CD4-positive, alpha-beta T cell treated with Interferon gamma for 1 hour (primary cell): Measurements from ENCODE around the gene SMIM14.
"Not testable (repeated sequence)": the region's sequence is repeated elsewhere in the genome, so short reads cannot be mapped to it uniquely, and the experiment has no call there.

Source experiments
- DNase-seq: peaks from one replicate; pipeline ENCODE4 v3.0.0-alpha.2; 2020

Gene SMIM14

DNA sequence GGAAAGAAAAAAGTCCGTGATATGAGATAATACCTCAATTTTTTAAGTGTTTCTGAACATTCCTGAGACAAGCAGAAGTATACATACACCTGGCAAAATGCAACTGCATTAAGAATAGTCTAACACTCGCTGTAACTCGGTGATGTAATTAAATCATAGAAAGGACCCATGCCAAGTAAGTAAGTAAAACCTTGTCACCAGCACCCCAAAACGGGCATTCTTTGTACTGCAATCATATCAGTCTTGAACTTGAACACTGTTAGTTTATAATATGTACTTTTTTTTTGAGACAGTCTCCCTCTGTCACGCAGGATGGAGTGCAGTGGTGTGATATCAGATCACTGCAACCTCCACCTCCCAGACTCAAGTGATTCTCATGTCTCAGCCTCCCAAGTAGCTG is 47.4 kb downstream of the SMIM14 start:
- DNase-seq: no peak

DNA sequence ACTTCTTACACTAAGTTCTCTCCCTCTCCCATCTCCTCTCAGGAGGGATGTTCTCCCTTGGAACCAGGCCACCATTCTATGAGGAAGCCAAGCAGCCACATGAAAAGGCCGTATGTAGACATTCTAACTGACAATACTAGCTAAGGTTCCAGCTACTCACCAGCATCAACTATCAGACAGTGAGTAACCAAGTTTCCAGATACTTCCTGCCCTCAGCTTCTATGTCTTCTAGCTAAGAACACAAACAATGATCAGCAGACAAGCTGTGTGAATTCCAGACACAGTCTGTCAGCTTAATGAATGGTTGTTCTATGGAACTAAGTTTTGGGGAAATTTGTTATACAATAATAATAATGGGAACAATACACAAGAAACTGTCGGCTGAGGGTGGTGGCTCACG is 50.8 kb downstream of the SMIM14 start:
- no peak for DNase-seq

DNA sequence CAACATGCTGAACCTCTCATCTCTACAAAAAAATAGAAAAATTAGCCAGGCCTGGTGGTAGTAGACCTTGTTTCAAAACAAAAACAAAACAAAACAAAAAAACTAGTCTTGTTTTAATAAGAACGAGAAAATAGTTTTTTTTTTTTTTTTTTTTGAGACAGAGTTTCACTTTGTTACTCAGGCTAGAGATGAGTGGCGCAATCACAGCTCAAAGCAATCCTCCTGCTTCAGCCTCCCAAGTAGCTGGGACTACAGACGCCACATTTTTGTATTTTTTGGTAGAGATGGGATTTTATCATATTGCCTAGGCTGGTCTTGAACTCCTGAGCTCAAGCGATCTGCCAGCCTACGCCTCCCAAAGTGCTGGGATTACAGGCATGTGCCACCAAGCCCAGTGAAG is 63.7 kb downstream of the SMIM14 start:
- no peak for DNase-seq

DNA sequence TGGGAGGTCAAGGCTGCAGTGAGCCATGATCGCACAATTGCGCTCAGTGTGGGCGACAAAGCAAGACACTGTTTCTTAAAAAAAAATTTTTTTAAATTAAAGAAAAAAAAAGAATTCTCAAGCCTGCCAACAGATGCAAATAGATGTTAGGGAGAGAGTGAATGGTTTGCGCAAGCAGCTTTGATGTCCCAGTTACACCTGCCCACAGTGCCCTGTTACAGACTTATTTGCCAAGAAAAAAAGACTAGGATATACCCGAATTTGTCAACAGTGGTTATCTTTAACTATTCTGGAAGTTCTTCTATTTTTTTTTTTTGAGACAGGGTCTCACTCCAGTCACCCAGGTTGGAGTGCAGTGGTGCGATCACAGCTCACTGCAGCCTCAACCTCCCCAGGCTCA is 67.2 kb downstream of the SMIM14 start:
- no peak for DNase-seq

DNA sequence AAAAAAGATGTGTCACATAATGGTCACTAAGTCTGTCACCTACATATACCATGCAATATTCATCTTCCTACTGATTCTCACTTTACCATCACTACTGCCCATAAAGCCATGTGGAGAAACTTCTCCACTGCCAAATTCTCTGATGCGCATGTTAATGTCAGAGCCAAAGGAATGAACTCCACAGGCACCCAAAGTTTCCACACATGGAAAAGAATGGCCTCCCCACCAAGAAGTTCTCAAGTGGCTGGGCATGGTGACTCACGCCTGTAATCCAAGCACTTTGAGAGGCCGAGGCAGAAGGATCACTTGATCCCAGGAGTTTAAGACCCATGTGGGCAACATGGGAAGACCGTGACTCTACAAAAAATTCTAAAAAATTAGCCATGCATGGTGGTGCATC is 67.6 kb downstream of the SMIM14 start:
- no peak for DNase-seq

DNA sequence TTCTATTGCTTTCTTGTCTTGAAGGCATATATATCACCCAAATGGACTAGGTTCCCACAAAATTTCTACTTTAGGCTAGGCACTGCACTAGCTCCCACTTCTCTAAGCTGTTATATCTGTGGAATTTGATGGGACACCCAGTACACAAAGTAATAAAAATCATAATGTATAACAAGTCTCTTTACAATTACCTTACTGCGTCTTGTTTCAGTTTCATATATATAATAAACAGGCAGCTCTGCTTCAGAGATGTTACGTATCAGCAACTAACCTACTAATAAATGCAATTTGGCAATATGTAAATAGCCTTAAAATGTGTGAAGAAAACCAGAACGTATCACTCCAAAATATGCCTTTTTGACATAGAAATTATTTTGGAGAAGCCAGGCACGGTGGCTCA is 69.5 kb downstream of the SMIM14 start:
- no peak for DNase-seq

DNA sequence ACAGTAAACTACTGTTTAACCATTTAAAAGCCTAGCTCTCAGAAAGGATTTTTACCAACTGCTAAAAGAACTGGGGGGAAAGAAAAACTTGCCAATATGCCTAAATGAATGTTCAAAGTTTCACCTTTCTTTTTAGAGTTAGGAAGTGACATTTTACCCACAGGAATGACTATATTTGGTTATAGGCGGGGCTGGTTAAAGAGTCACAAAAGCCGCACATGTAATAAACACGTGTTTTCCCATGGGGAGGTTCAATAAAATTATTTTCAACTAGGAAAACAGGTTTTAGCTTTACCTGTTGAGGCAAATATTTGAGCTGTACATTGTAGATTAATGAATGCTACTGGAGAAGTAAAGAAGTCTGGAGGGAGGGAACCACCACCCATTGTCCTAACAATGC is 69.9 kb downstream of the SMIM14 start:
- no peak for DNase-seq

DNA sequence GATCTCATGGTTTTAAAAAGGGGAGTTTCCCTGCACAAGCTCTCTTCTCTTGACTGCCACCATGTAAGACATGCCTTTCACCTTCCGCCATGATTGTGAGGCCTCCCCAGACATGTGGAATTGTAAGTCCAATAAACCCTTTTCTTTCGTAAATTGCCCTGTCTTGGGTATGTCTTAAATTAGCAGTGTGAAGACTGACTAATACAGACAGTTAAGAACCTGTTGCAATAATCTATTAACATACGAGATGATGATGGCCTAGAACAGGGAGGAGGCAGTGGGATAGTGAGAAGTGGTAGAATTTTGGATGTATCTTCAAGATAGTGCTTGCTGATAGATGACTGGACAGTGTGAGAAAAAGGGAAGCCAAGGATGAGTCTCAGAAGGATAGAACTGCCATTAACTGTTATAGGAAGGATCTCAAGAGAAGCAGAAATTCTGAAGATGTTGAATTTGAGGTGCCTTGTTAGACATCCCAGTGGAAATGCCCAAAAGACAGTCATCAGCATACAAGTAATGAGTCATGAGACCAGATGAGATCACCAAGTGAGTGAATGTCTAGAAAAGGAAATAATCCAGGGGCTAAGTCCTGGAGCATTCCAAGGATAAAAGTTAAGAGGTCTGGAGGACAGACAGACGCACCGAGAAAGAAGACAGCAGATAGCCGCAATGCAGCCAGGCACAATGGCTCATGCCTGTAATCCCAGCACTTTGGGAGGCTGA is 72.6 kb downstream of the SMIM14 start:
- DNase-seq: no peak

DNA sequence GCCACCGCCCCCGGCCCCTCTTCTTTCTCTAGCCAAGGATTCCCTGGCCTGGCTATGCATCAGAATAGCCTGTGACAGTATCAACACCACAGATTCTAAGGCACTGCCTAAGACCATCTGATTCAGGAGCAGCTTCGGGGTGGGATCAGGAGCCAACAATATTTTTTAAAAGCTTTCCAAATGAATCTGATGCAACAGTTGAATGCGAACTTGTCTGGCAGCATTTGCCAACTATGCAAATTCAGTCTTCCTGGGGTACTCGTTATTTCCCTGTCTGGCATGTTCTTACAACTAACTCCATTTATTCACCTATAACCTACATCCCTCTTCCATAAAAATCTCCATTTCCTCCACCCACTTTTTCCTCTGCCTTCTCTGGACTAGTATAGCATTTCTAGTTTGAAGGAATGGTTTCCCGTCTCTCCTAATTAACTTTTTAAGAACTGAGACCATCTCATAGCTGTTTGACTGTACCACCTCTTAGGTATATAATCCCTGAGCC is 75.3 kb downstream of the SMIM14 start:
- no peak for DNase-seq

DNA sequence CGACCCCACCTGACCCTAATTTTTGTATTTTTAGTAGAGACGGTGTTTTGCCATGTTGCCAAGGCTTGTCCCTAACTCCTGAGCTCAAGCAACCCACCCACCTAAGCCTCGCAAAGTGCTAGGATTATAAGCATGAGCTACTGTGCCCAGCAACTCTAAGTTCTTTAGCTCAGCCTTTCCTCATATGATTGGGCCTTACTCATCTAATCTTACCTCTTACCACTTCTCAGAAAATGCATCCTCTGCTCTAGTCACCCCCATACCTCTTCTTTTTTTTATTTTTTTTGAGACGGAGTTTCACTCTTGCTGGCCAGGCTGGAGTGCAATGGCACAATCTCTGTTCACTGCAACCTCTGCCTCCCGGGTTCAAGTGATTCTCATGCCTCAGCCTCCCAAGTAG is 75.9 kb downstream of the SMIM14 start:
- DNase-seq: no peak

DNA sequence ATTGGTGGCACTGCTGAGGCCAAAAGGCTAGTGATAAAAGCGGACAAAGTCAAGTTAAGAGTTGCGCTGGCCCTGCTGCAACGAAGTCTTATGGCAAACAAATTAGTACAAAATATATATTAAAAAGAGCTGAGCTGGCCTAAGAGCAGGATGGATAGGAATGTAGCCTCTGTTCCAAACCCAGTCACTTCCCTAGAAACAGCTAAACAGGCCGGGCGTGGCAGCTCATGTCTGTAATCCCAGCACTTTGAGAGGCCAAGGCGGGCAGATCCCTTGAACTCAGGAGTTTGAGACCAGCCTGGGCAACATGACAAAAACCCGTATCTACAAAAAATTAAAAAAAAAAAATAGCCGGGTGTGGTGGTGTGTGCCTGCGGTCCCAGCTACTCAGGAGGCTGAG is 79.0 kb downstream of the SMIM14 start:
- no peak for DNase-seq

DNA sequence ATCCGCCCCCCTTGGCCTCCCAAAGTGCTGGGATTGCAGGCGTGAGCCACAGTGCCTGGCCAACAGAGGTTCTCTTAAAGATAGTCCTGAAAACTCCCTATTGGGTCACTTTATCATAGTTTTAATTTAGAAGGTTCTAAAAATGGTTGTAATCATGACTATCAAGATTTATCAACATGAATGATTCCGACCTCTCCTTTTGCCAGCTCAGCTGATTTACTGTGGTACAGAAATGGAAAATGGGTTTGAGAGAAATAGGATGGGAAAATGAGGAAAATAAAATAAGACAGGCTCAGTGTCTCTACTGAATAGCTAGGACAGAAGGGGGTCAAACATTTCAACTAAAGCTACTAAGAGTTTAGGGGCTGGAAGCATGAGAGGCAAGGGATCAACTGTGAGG is 83.2 kb downstream of the SMIM14 start:
- DNase-seq: no peak

DNA sequence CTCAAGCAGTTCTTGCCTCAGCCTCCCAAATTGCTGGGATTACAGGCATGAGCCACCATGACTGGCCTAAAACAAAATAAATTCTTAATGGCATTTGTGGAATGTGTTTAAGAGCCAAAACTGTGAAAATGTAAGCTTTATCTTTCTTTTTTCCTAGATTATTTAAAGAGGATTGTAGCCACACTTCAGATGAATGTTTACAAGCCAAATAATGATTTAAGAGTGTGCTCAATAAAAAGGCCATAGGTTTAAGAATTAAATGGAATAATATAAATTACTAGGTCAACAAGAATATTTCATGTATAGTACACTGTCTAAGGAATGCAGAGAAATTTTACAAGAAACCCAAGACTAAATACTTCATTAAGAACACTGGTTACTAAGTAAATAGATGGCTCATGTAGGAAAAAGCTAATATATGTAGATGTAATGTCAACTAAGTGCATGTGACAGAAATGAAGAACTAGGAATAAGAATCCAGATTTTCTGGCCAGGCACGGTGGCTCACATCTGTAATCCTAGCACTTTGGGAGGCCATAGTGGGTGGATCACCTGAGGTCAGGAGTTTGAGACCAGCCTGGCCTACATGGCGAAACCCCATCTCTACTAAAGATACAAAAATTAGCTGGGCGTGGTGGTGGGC is 90.1 kb downstream of the SMIM14 start:
- DNase-seq: no peak

DNA sequence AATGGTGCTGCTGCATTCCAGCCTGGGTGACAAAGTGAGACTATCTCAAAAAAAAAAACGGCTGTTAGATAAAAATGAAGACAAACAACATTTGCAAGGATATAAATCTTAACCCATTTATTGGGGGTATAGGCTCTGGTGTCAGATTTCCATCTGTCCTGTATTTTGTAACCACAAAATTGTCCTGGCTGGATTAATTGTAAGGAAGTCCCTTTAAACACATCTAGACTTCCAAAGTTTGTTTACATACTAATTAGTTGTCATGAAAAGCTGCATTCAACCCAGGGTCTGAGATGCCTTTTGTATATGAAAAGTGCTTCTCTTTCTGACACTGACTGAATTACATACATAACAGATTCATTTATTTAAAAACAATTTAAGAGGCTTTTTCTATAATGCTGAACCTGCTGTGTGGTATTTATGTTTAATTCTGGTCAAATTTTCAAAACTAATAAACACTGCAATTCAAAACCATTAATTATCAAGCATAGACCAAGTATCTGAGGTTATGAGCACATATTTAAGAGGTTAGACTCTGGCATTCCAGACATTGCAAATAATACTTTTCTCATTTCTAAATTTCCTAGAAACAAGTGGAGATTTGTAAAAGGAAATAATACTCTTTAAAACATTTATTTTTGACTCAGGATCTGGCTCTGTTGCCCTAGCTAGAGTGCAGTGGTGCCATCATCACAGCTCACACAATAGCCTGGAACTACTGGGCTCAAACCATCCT is 93.9 kb downstream of the SMIM14 start:
- no peak for DNase-seq

DNA sequence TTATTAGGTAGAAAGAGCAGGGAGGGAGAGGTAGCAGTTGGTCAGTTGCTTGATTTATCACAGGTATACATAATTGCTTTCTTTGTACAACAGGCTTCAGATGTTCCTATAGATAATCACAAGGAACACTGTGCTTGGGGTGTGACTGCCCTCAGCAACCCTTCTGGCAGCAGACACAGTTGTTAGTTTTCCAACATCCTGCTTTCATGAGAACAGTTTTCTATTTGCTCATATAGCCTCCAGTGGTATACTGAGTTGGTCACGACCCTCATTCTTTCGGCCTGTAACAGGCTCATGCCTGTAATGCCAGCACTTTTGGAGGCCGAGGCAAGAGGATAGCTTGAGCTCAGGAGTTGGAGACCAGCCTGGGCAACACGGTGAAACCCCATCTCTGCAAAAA is 94.6 kb downstream of the SMIM14 start:
- not testable (repeated sequence) for DNase-seq

DNA sequence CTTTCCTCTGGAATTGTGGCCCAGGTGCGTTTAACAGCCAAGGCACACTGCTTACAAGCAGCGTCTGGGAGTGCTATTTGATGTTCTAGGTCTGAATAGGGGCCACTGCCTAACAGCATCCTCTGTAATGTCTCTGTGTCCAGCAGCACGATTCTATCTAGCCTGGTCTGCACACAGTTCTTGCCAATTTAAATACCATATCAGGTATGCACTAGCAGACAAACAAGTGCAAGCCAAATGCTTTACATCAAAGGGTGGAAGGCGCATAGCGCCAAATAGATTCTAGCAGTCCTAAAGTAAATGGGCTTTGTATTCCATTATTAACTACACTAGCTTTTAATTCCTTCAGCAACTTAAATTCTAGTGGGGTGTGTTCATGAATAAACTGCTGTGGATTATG is 95.6 kb downstream of the SMIM14 start:
- no peak for DNase-seq

DNA sequence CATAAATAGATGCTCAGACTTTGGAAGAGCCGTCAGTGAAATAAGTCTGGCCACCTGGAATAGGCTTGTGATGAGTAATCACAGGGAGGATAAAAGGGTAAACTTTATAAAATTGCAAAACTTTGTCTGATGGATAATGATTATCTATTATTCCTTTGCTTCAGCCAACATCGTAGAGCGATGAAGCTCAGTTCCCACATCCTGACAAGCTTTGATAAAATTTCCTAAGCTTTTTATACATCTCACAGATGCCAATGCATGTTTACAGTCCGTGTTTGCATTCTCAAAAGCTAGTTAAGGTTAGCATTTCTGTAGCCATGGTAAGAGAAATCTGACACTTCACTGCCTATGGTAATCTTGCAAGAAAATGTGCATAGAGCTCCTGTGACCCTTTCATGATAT is 96.1 kb downstream of the SMIM14 start:
- no peak for DNase-seq

DNA sequence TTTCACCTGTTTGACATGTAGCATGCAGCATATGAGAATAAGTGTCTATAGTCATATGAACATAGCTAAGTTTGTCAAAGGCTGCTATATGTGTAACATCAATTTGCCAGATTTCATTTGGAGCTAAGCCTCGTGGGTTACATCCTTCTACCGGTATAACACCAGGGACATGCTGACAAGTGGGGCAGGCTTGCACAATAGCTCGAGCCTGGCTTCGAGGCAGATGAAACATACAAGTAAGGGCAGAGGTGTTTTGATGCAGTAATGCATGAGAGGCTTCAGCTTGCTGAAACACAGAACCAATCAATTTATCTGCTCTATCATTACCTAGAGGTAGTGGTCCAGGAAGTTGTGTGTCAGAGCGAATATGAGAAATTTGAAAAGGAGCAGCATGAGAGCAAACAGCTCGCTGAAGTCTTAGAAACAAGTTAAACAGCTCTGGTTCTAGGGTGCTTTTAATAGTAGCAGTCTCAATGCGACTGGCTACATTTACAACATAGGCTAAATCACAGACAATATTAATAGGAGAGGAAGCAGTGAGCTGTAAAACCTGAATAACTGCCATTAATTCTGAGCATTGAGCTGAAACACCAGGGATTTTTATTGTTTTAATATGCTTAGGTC is 96.6 kb downstream of the SMIM14 start:
- DNase-seq: no peak

DNA sequence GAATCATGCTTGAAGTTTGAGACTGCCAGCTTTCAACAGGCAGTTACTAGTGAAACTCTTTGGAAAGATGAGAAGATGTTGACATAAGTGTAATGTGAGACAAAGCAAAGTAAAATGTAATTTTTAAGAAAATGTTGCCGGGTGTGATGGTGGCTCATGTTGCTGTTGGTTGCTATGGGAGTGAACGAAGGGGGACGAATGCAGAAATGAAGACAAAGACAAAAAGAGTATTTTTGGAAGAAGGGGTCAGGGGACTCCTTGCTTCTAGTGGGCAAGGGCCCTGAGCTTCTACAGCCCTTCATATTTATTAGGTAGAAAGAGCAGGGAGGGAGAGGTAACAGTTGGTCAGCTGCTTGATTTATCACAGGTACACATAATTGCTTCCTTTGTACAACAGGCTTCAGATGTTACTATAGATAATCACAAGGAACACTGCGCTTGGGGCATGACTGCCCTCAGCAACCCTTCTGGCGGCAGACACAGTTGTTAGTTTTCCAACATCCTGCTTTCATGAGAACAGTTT is 99.5 kb downstream of the SMIM14 start:
- no peak for DNase-seq

DNA sequence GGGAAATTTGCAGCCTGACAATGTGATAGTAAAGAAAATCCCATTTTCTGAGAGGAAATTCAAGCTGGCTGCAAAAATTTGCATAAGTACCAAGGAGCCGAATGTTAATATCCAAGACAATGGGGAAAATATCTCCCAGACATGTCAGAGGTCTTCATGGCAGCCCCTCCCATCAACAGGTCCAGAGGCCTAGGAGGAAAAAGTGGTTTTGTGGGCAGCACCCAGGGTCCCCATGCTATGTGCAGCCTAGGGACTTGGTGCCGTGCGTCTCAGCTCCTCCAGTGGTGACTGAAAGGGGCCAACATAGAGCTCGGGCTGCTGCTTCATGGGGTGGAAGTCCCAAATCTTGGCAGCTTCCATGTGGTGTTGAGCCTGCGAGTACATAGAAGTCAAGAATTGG is 105.1 kb downstream of the SMIM14 start:
- no peak for DNase-seq

DNA sequence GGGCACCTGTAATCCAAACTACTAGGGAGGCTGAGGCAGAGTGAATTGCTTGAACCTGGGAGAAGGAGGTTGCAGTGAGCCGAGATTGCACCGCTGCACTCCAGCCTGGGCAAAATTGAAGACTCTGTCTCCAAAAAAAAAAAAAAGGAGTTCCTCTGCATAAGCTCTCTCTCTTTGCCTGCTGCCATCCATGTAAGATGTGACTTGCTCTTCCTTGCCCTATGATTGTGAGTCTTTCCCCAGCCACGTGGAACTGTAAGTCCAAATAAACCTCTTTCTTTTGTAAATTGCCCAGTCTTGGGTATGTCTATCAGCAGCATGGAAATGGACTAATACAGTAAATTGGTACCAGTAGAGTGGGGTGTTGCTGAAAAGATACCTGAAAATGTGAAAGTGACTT is 106.4 kb downstream of the SMIM14 start:
- not testable (repeated sequence) for DNase-seq

DNA sequence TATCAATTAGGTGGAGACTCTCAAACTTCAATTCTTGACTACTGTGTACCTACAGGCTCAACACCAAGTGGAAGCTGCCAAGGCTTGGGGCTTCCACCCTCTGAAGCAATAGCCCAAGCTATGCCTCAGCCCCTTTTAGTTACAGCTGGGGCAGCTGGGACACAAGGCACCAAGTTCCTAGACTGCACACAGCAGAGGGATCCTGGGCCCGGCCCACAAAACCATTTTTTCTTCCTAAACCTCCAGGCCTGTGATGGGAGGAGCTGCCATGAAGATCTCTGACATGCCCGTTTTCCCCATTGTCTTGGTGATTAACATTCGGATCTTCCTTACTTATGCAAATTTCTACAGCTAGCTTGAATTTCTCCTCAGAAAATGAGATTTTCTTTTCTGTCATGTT is 108.0 kb downstream of the SMIM14 start:
- DNase-seq: no peak

DNA sequence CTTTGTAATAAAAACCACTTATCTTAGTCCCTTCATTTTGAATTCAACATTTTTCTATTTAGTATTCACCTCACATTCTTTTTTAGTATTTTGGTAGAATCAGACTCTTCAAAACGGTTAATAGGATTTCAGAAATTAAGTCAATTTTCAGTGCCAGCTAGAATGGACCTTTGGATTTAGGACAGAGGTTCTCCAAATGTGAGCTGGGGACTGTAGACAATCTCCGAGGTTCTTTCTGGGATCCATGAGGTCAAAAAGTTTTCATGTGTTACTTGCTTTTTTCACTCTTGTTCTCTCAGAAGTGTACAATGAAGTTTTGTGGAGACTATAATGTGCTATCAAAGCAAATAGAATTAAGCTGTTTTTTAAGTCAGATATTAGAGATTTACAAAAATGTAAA is 109.1 kb downstream of the SMIM14 start:
- DNase-seq: no peak
